GM12892 (cell line): ENCODE results near the gene CEP44.
"Not testable (repeated sequence)": the region's sequence is repeated elsewhere in the genome, so short reads cannot be mapped to it uniquely, and the experiment has no call there.

ENCODE experiments used
- POLR2A ChIP-seq: IDR thresholded peaks from 2 replicates; pipeline ENCODE4 v1.6.1; 2011; ENCODE audit warnings: low read depth, low read length, control low read depth
- POLR2AphosphoS5 ChIP-seq: IDR thresholded peaks from 2 replicates; pipeline ENCODE4 v1.6.1; 2011; ENCODE audit warnings: low read depth, low read length, control low read depth

GRCh38 chr4:174261432-174261831, 22.3 kb upstream of the CEP44 start:
- TF ChIP-seq POLR2A, POLR2AphosphoS5: not testable (repeated sequence)
